Daoy (cell line): Measurements from ENCODE around the gene PTPA. TPM values are rescaled to one million over a fixed set of nuclear protein-coding genes. Genes with fewer than 3 reads are reported as not detected.
"Not testable (repeated sequence)": the region's sequence is repeated elsewhere in the genome, so short reads cannot be mapped to it uniquely, and the experiment has no call there.

Source experiments
- DNase-seq: peaks from one replicate; pipeline ENCODE4 v3.0.0-alpha.2; 2015; ENCODE audit warnings: low read depth
- total RNA-seq: library from RNA; depleted of rRNA; stranded (reverse); fragments of >200 nt; shearing (Covaris generic); gene quantifications from 2 replicates; pipeline ENCODE4 v1.2.3, GENCODE V29; 2014

Gene PTPA
- total RNA-seq, 1 experiment from 2014 or later = 0.63 TPM

GRCh38 chr9:129154866-129155477 is 43.8 kb downstream of the PTPA start:
- DNase-seq = no peak

GRCh38 chr9:129156163-129156562 is 44.9 kb downstream of the PTPA start:
- DNase-seq = no peak

GRCh38 chr9:129160712-129161533 is 49.7 kb downstream of the PTPA start:
- no peak for DNase-seq

- DNase-seq = no peak
These were observed 50.3 kb downstream of the PTPA start for GRCh38 chr9:129161534-129161837.

GRCh38 chr9:129162497-129163197 is 51.4 kb downstream of the PTPA start:
- DNase-seq = no peak

- not testable (repeated sequence) for DNase-seq
These were observed 52.0 kb downstream of the PTPA start for GRCh38 chr9:129163198-129163670.

GRCh38 chr9:129163753-129164152 is 52.5 kb downstream of the PTPA start:
- DNase-seq = no peak

GRCh38 chr9:129164246-129164930 is 53.2 kb downstream of the PTPA start:
- DNase-seq = no peak

GRCh38 chr9:129165198-129165597 is 54.0 kb downstream of the PTPA start:
- DNase-seq = no peak

GRCh38 chr9:129166623-129167557 is 55.7 kb downstream of the PTPA start:
- DNase-seq = no peak

- DNase-seq = no peak
These were observed 59.0 kb downstream of the PTPA start for GRCh38 chr9:129170229-129170628.

- no peak for DNase-seq
These were observed 61.0 kb downstream of the PTPA start for GRCh38 chr9:129171993-129172751.

GRCh38 chr9:129172816-129173215 is 61.6 kb downstream of the PTPA start:
- no peak for DNase-seq

GRCh38 chr9:129173296-129174101 is 62.3 kb downstream of the PTPA start:
- no peak for DNase-seq

GRCh38 chr9:129174102-129174723 is 63.0 kb downstream of the PTPA start:
- DNase-seq = no peak

- DNase-seq = no peak
These were observed 63.7 kb downstream of the PTPA start for GRCh38 chr9:129174724-129175514.

- no peak for DNase-seq
These were observed 64.3 kb downstream of the PTPA start for GRCh38 chr9:129175515-129175824.
